HG02970 (cell line): ENCODE data around the gene MIER2.

ENCODE experiments used
- ATAC-seq: cut with Tn5 transposase; IDR thresholded peaks from one replicate; pipeline ENCODE4 v1.9.1; 2021; ENCODE audit warnings: mild to moderate bottlenecking, moderate library complexity, moderate number of reproducible peaks; ENCODE audit not compliant: unreplicated experiment, low FRiP score

MIER2 gene

GRCh38 chr19:335486-336066, 9.0 kb downstream of the MIER2 start:
- ATAC-seq = no peak

- ATAC-seq = no peak
These were observed 9.5 kb downstream of the MIER2 start for GRCh38 chr19:335072-335471.

GRCh38 chr19:334296-335071, 10.1 kb downstream of the MIER2 start:
- no peak for ATAC-seq

GRCh38 chr19:330503-330902, 14.1 kb downstream of the MIER2 start:
- no peak for ATAC-seq

GRCh38 chr19:329876-330275, 14.7 kb downstream of the MIER2 start:
- ATAC-seq = no peak

GRCh38 chr19:328025-328505, 16.5 kb downstream of the MIER2 start:
- no peak for ATAC-seq

GRCh38 chr19:327291-328024, 17.1 kb downstream of the MIER2 start:
- no peak for ATAC-seq

GRCh38 chr19:326871-327270, 17.7 kb downstream of the MIER2 start:
- no peak for ATAC-seq

- ATAC-seq = no peak
These were observed 18.5 kb downstream of the MIER2 start for GRCh38 chr19:325937-326565.

GRCh38 chr19:325173-325936, 19.2 kb downstream of the MIER2 start:
- ATAC-seq = no peak

- no peak for ATAC-seq
These were observed 19.9 kb downstream of the MIER2 start for GRCh38 chr19:324716-325115.

GRCh38 chr19:322616-323015, 22.0 kb downstream of the MIER2 start:
- ATAC-seq = no peak

GRCh38 chr19:318509-318774, 26.2 kb downstream of the MIER2 start:
- no peak for ATAC-seq

- ATAC-seq = no peak
These were observed 26.7 kb downstream of the MIER2 start for GRCh38 chr19:317710-318508.

- no peak for ATAC-seq
These were observed 28.8 kb downstream of the MIER2 start for GRCh38 chr19:315811-316210.

GRCh38 chr19:313988-314815, 30.4 kb downstream of the MIER2 start:
- no peak for ATAC-seq

- no peak for ATAC-seq
These were observed 31.2 kb downstream of the MIER2 start for GRCh38 chr19:313169-313987.

GRCh38 chr19:311813-312261, 32.8 kb downstream of the MIER2 start:
- no peak for ATAC-seq
